Measurements from ENCODE around the gene CXCL14. TPM values are rescaled to one million over a fixed set of nuclear protein-coding genes. Genes with fewer than 3 reads are reported as not detected.
"Not testable (repeated sequence)": the region's sequence is repeated elsewhere in the genome, so short reads cannot be mapped to it uniquely, and the experiment has no call there.

CXCL14 gene
- polyA plus RNA-seq, 1 of the 3 experiments (the other 2 are of a cell fraction), result 0.05 TPM

DNA sequence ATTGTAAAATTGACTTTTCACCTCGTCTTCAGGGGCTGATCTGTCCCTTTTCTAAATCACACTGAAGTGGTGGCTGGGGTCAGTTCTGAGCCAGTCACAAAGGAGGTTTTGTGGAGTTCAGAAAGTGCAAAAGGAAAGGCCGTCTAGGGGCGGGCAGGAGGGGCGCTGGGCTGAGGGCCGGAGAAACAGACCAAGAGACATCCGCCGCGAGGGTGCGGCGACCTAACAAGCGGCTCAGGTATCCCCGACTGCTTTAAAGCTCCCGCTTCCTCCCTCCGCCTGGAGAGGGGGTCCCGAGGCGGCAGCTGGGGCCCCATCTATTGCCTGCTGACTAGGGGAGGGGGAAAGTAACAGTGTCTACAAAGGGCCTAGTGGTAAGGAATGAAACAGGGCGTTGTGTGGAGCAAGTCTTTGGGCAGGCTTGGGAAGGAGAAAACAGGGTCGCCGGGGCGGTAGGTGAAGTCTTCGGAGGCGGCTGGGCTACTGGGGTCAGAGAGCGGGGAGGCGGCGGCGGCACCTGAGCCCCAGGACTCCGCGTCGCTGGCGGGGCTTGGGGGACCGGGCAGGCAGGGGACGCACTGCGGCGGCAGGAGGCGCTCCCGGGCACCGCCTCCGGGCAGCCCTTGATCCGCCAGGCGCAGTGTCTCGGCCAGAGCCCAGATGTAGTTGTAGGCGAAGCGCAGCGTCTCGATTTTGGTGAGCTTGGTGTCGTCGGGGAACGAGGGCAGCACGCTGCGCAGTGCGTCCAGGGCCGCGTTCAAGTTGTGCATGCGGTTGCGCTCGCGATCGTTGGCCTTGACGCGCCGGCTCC, 44.0 kb downstream of the CXCL14 start (continued):
- no peak for TF ChIP-seq MXI1 (IDR thresholded peaks at IDR 0.05; ENCODE audit: low read depth, low read length)

DNA sequence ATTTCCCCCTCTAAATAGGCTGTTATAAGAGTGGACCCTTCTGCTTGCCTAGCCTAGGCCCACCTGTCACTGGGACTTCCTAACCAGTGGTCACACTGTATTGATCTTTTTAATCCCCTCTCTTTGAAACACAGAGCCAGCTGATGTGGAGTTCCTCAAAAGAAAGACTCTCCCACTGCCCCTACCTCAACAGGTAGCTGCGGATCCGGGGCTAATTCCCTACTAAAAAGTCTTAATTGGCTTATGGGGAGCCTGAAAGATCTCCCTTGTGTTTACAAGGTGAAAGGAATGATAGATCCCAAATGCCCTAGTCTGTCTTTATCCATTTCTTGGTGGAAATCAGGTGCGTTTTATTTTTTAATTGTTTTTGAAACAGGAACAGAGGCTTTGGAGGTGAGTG, 45.0 kb downstream of the CXCL14 start:
- POLR2A ChIA-PET, result no interaction called here
- Histone ChIP-seq H3K9ac (no peak overlapping the region), H3K9me3 (no peaks in the 10 kb centered on the region), H3K4me1 (ENCODE audit: control insufficient read depth in 1 of 2, insufficient read depth in 2 of 2, low read depth in 1 of 2, low read length in 1 of 2) (no peaks in the 10 kb centered on the region), H3K79me2 (ENCODE audit: insufficient read depth) (no peaks in the 10 kb centered on the region), H3K27ac (ENCODE audit: low read depth in 2 of 2, low read length in 1 of 2) (no peak overlapping the region), H3K27me3 (ENCODE audit: insufficient read depth) (peaks cover 80% of the 10 kb centered on the region), H4K20me1 (ENCODE audit: insufficient read depth) (no peaks in the 10 kb centered on the region), H3K36me3 (replicated peaks in 1 of 2; ENCODE audit: control insufficient read depth in 1 of 2, insufficient read depth in 2 of 2, low read length in 1 of 2) (no peaks in the 10 kb centered on the region), H3K4me3 (ENCODE audit: low read depth in 2 of 2, low read length in 1 of 2) (no peak overlapping the region), H2AFZ (ENCODE audit: low read depth) (no peak overlapping the region), H3F3A (replicated peaks; ENCODE audit: insufficient read depth) (no peaks in the 10 kb centered on the region), H3K4me2 (no peak overlapping the region), H3K9me2 (no peaks in the 10 kb centered on the region)
- TF ChIP-seq MEF2A (IDR thresholded peaks at IDR 0.05; ENCODE audit: borderline replicate concordance, low read depth) (no peak), TAF1 (IDR thresholded peaks at IDR 0.05; ENCODE audit: borderline replicate concordance, low read depth, low read length) (no peak), SMC3 (IDR thresholded peaks at IDR 0.05; ENCODE audit: low read depth, low read length) (no peak), TEAD4 (IDR thresholded peaks at IDR 0.05; ENCODE audit: borderline replicate concordance, insufficient read depth) (no peak), USF1 (IDR thresholded peaks at IDR 0.05; ENCODE audit: borderline replicate concordance, low read depth) (no peak), FOXJ3 (CRISPR knock-in tag; IDR thresholded peaks at IDR 0.05) (no peak), GATA2 (CRISPR knock-in tag; IDR thresholded peaks at IDR 0.05) (no peak), RAD21 (IDR thresholded peaks at IDR 0.05; ENCODE audit: low read length) (no peak)
- CTCF ChIA-PET, result interaction anchor here (0.6 to 3.0 kb wide), 6 partner anchors 18 to 1038 kb away, joined by 3 to 31 read pairs (median 5); no protein-coding TSS in a partner anchor
- 19% methylated on average over 3 of the region's 3 CpGs for WGBS (ENCODE audit: low lambda C conversion rate)
- no peak for DNase-seq

- WGBS (ENCODE audit: low lambda C conversion rate), result 14% methylated on average over 1 of the region's 3 CpGs
- H3K4me1 ChIP-seq (ENCODE audit: control insufficient read depth in 1 of 2, insufficient read depth in 2 of 2, low read depth in 1 of 2, low read length in 1 of 2), result no peaks in the 10 kb centered on the region
Measured at GRCh38 chr5:135533334-135533733, 45.5 kb downstream of the CXCL14 start.

DNA sequence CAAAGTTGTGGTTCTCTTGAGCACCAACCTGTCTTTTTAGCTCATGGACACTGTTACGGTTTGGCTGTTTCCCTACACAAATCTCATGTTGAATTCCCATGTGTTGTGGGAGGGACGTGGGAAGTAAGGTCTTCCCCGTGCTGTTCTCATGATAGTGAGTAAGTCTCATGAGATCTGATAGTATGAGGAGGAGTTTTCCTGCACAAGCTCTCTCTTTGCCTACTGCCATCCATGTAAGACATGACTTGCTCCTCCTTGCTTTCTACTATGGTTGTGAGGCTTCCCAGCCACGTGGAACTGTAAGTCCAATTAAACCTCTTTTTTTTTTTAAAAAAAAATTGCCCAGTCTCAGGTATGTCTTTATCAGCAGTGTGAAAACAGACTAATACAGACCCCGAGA, 49.2 kb downstream of the CXCL14 start:
- H3K4me1 ChIP-seq (ENCODE audit: control insufficient read depth in 1 of 2, insufficient read depth in 2 of 2, low read depth in 1 of 2, low read length in 1 of 2); POLR2A ChIA-PET; H4K20me1 ChIP-seq (ENCODE audit: insufficient read depth); H3K4me2 ChIP-seq; H3K27ac ChIP-seq (ENCODE audit: low read depth in 2 of 2, low read length in 1 of 2); H2AFZ ChIP-seq (ENCODE audit: low read depth); CTCF ChIA-PET; H3K9me2 ChIP-seq; H3K9me3 ChIP-seq; H3K79me2 ChIP-seq (ENCODE audit: insufficient read depth); DNase-seq; H3K36me3 ChIP-seq (replicated peaks in 1 of 2; ENCODE audit: control insufficient read depth in 1 of 2, insufficient read depth in 2 of 2, low read length in 1 of 2); H3F3A ChIP-seq (replicated peaks; ENCODE audit: insufficient read depth); H3K4me3 ChIP-seq (ENCODE audit: low read depth in 2 of 2, low read length in 1 of 2); H3K9ac ChIP-seq: not testable (repeated sequence)
- WGBS (ENCODE audit: low lambda C conversion rate), result 17% methylated on average over 5 of the region's 5 CpGs
- peaks cover 43% of the 10 kb centered on the region for H3K27me3 ChIP-seq (ENCODE audit: insufficient read depth)

More at GRCh38 chr5:135533334-135533733, 45.5 kb downstream of the CXCL14 start:
- no peaks in the 10 kb centered on the region for H3K9me2 ChIP-seq
- H3K27me3 ChIP-seq (ENCODE audit: insufficient read depth), result peaks cover 79% of the 10 kb centered on the region
- POLR2A ChIA-PET, result no interaction called here
- H3K4me3 ChIP-seq (ENCODE audit: low read depth in 2 of 2, low read length in 1 of 2), result no peak overlapping the region
- H3K4me2 ChIP-seq, result no peak overlapping the region
- no peak overlapping the region for H3K9ac ChIP-seq
- H3K79me2 ChIP-seq (ENCODE audit: insufficient read depth), result no peaks in the 10 kb centered on the region
- DNase-seq, result no peak
- CTCF ChIA-PET, result interaction anchor here (0.6 to 3.0 kb wide), 6 partner anchors 18 to 1039 kb away, joined by 3 to 31 read pairs (median 5); no protein-coding TSS in a partner anchor
- no peak for TF ChIP-seq RFX5 (IDR thresholded peaks at IDR 0.05; ENCODE audit: low read length)
- TF ChIP-seq, protein P1, sequence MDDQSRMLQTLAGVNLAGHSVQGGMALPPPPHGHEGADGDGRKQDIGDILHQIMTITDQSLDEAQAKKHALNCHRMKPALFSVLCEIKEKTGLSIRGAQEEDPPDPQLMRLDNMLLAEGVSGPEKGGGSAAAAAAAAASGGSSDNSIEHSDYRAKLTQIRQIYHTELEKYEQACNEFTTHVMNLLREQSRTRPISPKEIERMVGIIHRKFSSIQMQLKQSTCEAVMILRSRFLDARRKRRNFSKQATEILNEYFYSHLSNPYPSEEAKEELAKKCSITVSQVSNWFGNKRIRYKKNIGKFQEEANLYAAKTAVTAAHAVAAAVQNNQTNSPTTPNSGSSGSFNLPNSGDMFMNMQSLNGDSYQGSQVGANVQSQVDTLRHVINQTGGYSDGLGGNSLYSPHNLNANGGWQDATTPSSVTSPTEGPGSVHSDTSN (IDR thresholded peaks at IDR 0.05), result no peak
- no peak for TF ChIP-seq SMC3 (IDR thresholded peaks at IDR 0.05; ENCODE audit: low read depth, low read length)
- TF ChIP-seq GABPA (IDR thresholded peaks at IDR 0.05; ENCODE audit: low read depth), result no peak
- no peak for TF ChIP-seq MXI1 (IDR thresholded peaks at IDR 0.05; ENCODE audit: low read depth, low read length)
- H3K36me3 ChIP-seq (replicated peaks in 1 of 2; ENCODE audit: control insufficient read depth in 1 of 2, insufficient read depth in 2 of 2, low read length in 1 of 2), result no peaks in the 10 kb centered on the region
- H3K27ac ChIP-seq (ENCODE audit: low read depth in 2 of 2, low read length in 1 of 2), result no peak overlapping the region
- H2AFZ ChIP-seq (ENCODE audit: low read depth), result no peak overlapping the region
- no peaks in the 10 kb centered on the region for H3F3A ChIP-seq (replicated peaks; ENCODE audit: insufficient read depth)
- no peaks in the 10 kb centered on the region for H3K9me3 ChIP-seq
- no peaks in the 10 kb centered on the region for H4K20me1 ChIP-seq (ENCODE audit: insufficient read depth)
